HG03342 (cell line): ENCODE results near the gene ZNF415.
"Not testable (repeated sequence)": the region's sequence is repeated elsewhere in the genome, so short reads cannot be mapped to it uniquely, and the experiment has no call there.

Source experiments
- ATAC-seq: cut with Tn5 transposase; IDR thresholded peaks from one replicate; pipeline ENCODE4 v1.9.1; 2021; ENCODE audit warnings: mild to moderate bottlenecking, moderate library complexity; ENCODE audit not compliant: unreplicated experiment

Gene ZNF415

GRCh38 chr19:53102756-53103233 lies 29.9 kb downstream of the ZNF415 start:
- peak; percentile 21 for ATAC-seq

GRCh38 chr19:53102206-53102755 lies 30.4 kb downstream of the ZNF415 start:
- ATAC-seq: no peak

- no peak for ATAC-seq
These were observed 31.2 kb downstream of the ZNF415 start for GRCh38 chr19:53101518-53101917.

GRCh38 chr19:53098570-53098969 lies 34.1 kb downstream of the ZNF415 start:
- ATAC-seq: not testable (repeated sequence)

- not testable (repeated sequence) for ATAC-seq
These were observed 35.6 kb downstream of the ZNF415 start for GRCh38 chr19:53096982-53097690.

GRCh38 chr19:53096579-53096978 lies 36.1 kb downstream of the ZNF415 start:
- not testable (repeated sequence) for ATAC-seq

GRCh38 chr19:53094754-53095575 lies 37.7 kb downstream of the ZNF415 start:
- ATAC-seq: no peak

- no peak for ATAC-seq
These were observed 40.0 kb downstream of the ZNF415 start for GRCh38 chr19:53092723-53093122.

- ATAC-seq: no peak
These were observed 41.1 kb downstream of the ZNF415 start for GRCh38 chr19:53091413-53092254.

- no peak for ATAC-seq
These were observed 44.6 kb downstream of the ZNF415 start for GRCh38 chr19:53088091-53088490.

GRCh38 chr19:53086949-53087348 lies 45.8 kb downstream of the ZNF415 start:
- no peak for ATAC-seq

GRCh38 chr19:53085496-53085895 lies 47.2 kb downstream of the ZNF415 start:
- no peak for ATAC-seq

- ATAC-seq: no peak
These were observed 49.8 kb downstream of the ZNF415 start for GRCh38 chr19:53082929-53083328.

- ATAC-seq: no peak
These were observed 53.3 kb downstream of the ZNF415 start for GRCh38 chr19:53079313-53079924.

GRCh38 chr19:53078668-53079067 lies 54.0 kb downstream of the ZNF415 start:
- ATAC-seq: no peak

- ATAC-seq: no peak
These were observed 55.7 kb downstream of the ZNF415 start for GRCh38 chr19:53076984-53077383.

- no peak for ATAC-seq
These were observed 63.9 kb downstream of the ZNF415 start for GRCh38 chr19:53068834-53069233.

- ATAC-seq: no peak
These were observed 64.5 kb downstream of the ZNF415 start for GRCh38 chr19:53068199-53068598.

GRCh38 chr19:53057904-53058580 lies 74.7 kb downstream of the ZNF415 start:
- ATAC-seq: no peak
